Osteoblast (primary cell): Measurements from ENCODE around the gene C1orf226. TPM values are rescaled to one million over a fixed set of nuclear protein-coding genes. Genes with fewer than 3 reads are reported as not detected.

Source experiments
- DNase-seq: peaks from one replicate; pipeline ENCODE4 v3.0.0; 2011; ENCODE audit warnings: low spot score, mixed read lengths; ENCODE audit not compliant: insufficient read length; ENCODE audit errors: missing footprints
- H2AFZ ChIP-seq: 2 replicates; pipeline ENCODE4 v1.6.0; 2011; ENCODE audit warnings: mild to moderate bottlenecking, low read length
- H3K27ac ChIP-seq: 2 replicates; pipeline ENCODE4 v1.5.1; 2011; ENCODE audit warnings: mild to moderate bottlenecking, low read depth, low read length, moderate library complexity
- H3K27me3 ChIP-seq: 2 replicates; pipeline ENCODE4 v1.6.0; 2012; ENCODE audit warnings: mild to moderate bottlenecking, control low read depth, inconsistent platforms, low read length, moderate library complexity; ENCODE audit not compliant: insufficient read depth
- H3K36me3 ChIP-seq: 2 replicates; pipeline ENCODE4 v1.5.1; 2011; ENCODE audit warnings: mild to moderate bottlenecking, low read length, control low read depth, moderate library complexity; ENCODE audit not compliant: insufficient read depth
- H3K4me1 ChIP-seq: 2 replicates; pipeline ENCODE4 v1.5.1; 2011; ENCODE audit warnings: mild to moderate bottlenecking, low read length, control low read depth, moderate library complexity; ENCODE audit not compliant: insufficient read depth
- H3K4me2 ChIP-seq: 2 replicates; pipeline ENCODE4 v1.6.0; 2011; ENCODE audit warnings: mild to moderate bottlenecking, low read length; ENCODE audit not compliant: insufficient read depth
- H3K4me3 ChIP-seq: fragments of 200-600 bp; sonication (generic); 3 replicates; pipeline ENCODE4 v1.5.1; 2012; ENCODE audit warnings: mild to moderate bottlenecking, low read length, inconsistent platforms; ENCODE audit not compliant: insufficient read depth
- H3K79me2 ChIP-seq: 2 replicates; pipeline ENCODE4 v1.6.0; 2012; ENCODE audit warnings: mild to moderate bottlenecking, low read length, control low read depth, inconsistent platforms; ENCODE audit not compliant: insufficient read depth
- H3K9me3 ChIP-seq: 2 replicates; pipeline ENCODE4 v1.5.1; 2011; ENCODE audit warnings: low read depth, low read length, control low read depth
- H4K20me1 ChIP-seq: 2 replicates; pipeline ENCODE4 v1.6.0; 2012; ENCODE audit warnings: mild to moderate bottlenecking, low read length, control low read depth; ENCODE audit not compliant: insufficient read depth
- CTCF ChIP-seq: IDR thresholded peaks from 2 replicates; pipeline ENCODE4 v1.5.1; 2011; ENCODE audit warnings: mild to moderate bottlenecking, low read depth, low read length, moderate library complexity; ENCODE audit errors: extremely low read depth
- total RNA-seq: library from RNA; depleted of rRNA; stranded (reverse); fragments of >200 nt; gene quantifications from 2 replicates; pipeline ENCODE4 v1.2.3, GENCODE V29; 2012

C1orf226 gene
- total RNA-seq, 1 donor, result under 0.01 TPM

GRCh38 chr1:162380061-162380846 is 1.3 kb upstream of the C1orf226 start:
- no peaks in the 10 kb centered on the region for H3K4me1 ChIP-seq

GRCh38 chr1:162381941-162382750 is 618 bp downstream of the C1orf226 start:
- no peak for TF ChIP-seq CTCF
- Histone ChIP-seq H3K9me3 (no peaks in the 10 kb centered on the region), H3K27ac (no peak overlapping the region), H3K36me3 (no peaks in the 10 kb centered on the region), H3K79me2 (no peaks in the 10 kb centered on the region), H3K4me3 (no peak overlapping the region), H2AFZ (no peak overlapping the region), H3K4me2 (no peak overlapping the region), H4K20me1 (no peaks in the 10 kb centered on the region), H3K4me1 (no peaks in the 10 kb centered on the region), H3K27me3 (peaks cover 5% of the 10 kb centered on the region)
- no peak for DNase-seq

More at GRCh38 chr1:162380061-162380846, 1.3 kb upstream of the C1orf226 start:
- H2AFZ ChIP-seq, result no peak overlapping the region
- H4K20me1 ChIP-seq, result no peaks in the 10 kb centered on the region
- no peaks in the 10 kb centered on the region for H3K9me3 ChIP-seq
- TF ChIP-seq CTCF, result no peak
- H3K4me3 ChIP-seq, result no peak overlapping the region
- no peak overlapping the region for H3K4me2 ChIP-seq
- H3K27me3 ChIP-seq, result no peaks in the 10 kb centered on the region
- H3K27ac ChIP-seq, result no peak overlapping the region
- no peaks in the 10 kb centered on the region for H3K36me3 ChIP-seq
- H3K79me2 ChIP-seq, result no peaks in the 10 kb centered on the region
- DNase-seq, result peak; percentile 57

- no peaks in the 10 kb centered on the region for H3K36me3 ChIP-seq
- no peak for TF ChIP-seq CTCF
- no peaks in the 10 kb centered on the region for H4K20me1 ChIP-seq
- no peaks in the 10 kb centered on the region for H3K79me2 ChIP-seq
- H3K27me3 ChIP-seq, result peaks cover 13% of the 10 kb centered on the region
- H3K4me2 ChIP-seq, result no peak overlapping the region
- no peak overlapping the region for H2AFZ ChIP-seq
- no peak overlapping the region for H3K4me3 ChIP-seq
- DNase-seq, result no peak
- no peaks in the 10 kb centered on the region for H3K4me1 ChIP-seq
- no peaks in the 10 kb centered on the region for H3K9me3 ChIP-seq
- H3K27ac ChIP-seq, result no peak overlapping the region
These were observed 1.6 kb downstream of the C1orf226 start for GRCh38 chr1:162383091-162383490.

DNA sequence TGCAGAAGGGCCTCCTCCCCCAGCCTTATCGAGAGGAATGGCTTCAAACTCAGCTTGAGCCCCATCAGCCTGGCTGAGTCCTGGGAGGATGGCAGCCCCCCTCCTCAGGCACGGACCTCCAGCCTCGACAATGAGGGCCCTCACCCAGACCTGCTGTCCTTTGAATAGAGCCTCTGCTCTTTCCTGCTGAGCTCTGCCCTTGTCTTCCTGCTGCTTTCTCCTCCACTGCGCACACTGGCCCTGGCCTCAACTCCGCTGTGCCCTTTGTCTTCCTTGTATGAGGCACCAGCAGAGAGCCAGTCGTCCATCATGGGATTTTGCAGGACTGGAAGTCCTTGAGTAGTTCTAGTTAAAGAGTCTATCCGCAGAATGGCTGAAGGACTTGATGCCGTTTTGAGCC is 2.0 kb downstream of the C1orf226 start:
- no peak overlapping the region for H3K4me3 ChIP-seq
- no peaks in the 10 kb centered on the region for H3K79me2 ChIP-seq
- no peaks in the 10 kb centered on the region for H3K4me1 ChIP-seq
- H3K27ac ChIP-seq, result no peak overlapping the region
- H2AFZ ChIP-seq, result no peak overlapping the region
- no peaks in the 10 kb centered on the region for H4K20me1 ChIP-seq
- DNase-seq, result no peak
- H3K27me3 ChIP-seq, result peaks cover 17% of the 10 kb centered on the region
- H3K9me3 ChIP-seq, result no peaks in the 10 kb centered on the region
- TF ChIP-seq CTCF, result no peak
- no peaks in the 10 kb centered on the region for H3K36me3 ChIP-seq
- no peak overlapping the region for H3K4me2 ChIP-seq
